ENCODE measurements around the gene IL12RB2. TPM values are rescaled to one million over a fixed set of nuclear protein-coding genes. Genes with fewer than 3 reads are reported as not detected.

IL12RB2 gene
- total and polyA plus RNA-seq, 8 donors, result 0.48 to 1.2 (median 0.69) TPM

- peak; percentile 98 for ATAC-seq
- Histone ChIP-seq H3K27ac (peak within 1 kb of the TSS; percentile 86 to 91), H3K4me1 (peaks cover 11 to 40% of the 10 kb centered on the region in 2 donors), H3K36me3 (peaks cover 0 to 8% of the 10 kb centered on the region in 2 donors), H3K4me3 (peak within 1 kb of the TSS; percentile 89 to 93), H3K9me3 (no peaks in the 10 kb centered on the region), H3K27me3 (no peaks in the 10 kb centered on the region)
- intact Hi-C loops (cut with DNase I), result no loop called here
- DNase-seq, result peak; percentile 96 to 98 (median 98)
- TF ChIP-seq CTCF (IDR thresholded peaks at IDR 0.05), result no peak
Observed at GRCh38 chr1:67430358-67431155, 122.9 kb downstream of the IL12RB2 start, which contains the start of gene SERBP1. Gene SERBP1 (minus strand): TSS chr1:67430402. CDS start chr1:67430300, 102 bp downstream.

- Histone ChIP-seq H3K4me3 (peak overlapping the region; percentile 89 to 93), H3K27ac (peak overlapping the region; percentile 86 to 91), H3K4me1 (peaks cover 11 to 34% of the 10 kb centered on the region in 2 donors), H3K9me3 (no peaks in the 10 kb centered on the region), H3K27me3 (no peaks in the 10 kb centered on the region), H3K36me3 (peaks cover 0 to 1% of the 10 kb centered on the region in 2 donors)
- ATAC-seq, result no peak
- no peak for DNase-seq
- TF ChIP-seq CTCF (IDR thresholded peaks at IDR 0.05), result no peak
- intact Hi-C loops (cut with DNase I), result no loop called here
Observed at GRCh38 chr1:67431156-67431765, 123.6 kb downstream of the IL12RB2 start.

- DNase-seq (no peak), ATAC-seq (no peak)
- Histone ChIP-seq H3K36me3 (no peaks in the 10 kb centered on the region), H3K27ac (no peak overlapping the region), H3K9me3 (no peaks in the 10 kb centered on the region), H3K4me3 (peak overlapping the region in 1 of 2 donors; percentile 89), H3K27me3 (no peaks in the 10 kb centered on the region), H3K4me1 (peaks cover 6 to 26% of the 10 kb centered on the region in 2 donors)
- intact Hi-C loops (cut with DNase I), result no loop called here
- TF ChIP-seq CTCF (IDR thresholded peaks at IDR 0.05), result no peak
Observed at GRCh38 chr1:67431869-67432578, 124.4 kb downstream of the IL12RB2 start.

GRCh38 chr1:67432745-67433144, 125.1 kb downstream of the IL12RB2 start:
- TF ChIP-seq CTCF (IDR thresholded peaks at IDR 0.05), result no peak
- no peaks in the 10 kb centered on the region for H3K36me3 ChIP-seq
- no peaks in the 10 kb centered on the region for H3K27me3 ChIP-seq
- intact Hi-C loops (cut with DNase I), result no loop called here
- H3K9me3 ChIP-seq, result no peaks in the 10 kb centered on the region
- H3K4me3 ChIP-seq, result no peak overlapping the region
- ATAC-seq (no peak), DNase-seq (no peak)
- H3K4me1 ChIP-seq, result peaks cover 0 to 19% of the 10 kb centered on the region in 2 donors
- H3K27ac ChIP-seq, result no peak overlapping the region

GRCh38 chr1:67433837-67434236, 126.2 kb downstream of the IL12RB2 start:
- no peak for DNase-seq
- Histone ChIP-seq H3K4me3 (no peak overlapping the region), H3K4me1 (peaks cover 0 to 11% of the 10 kb centered on the region in 2 donors), H3K27ac (no peak overlapping the region), H3K36me3 (no peaks in the 10 kb centered on the region), H3K9me3 (no peaks in the 10 kb centered on the region), H3K27me3 (no peaks in the 10 kb centered on the region)
- ATAC-seq, result no peak
- intact Hi-C loops (cut with DNase I), result no loop called here
- TF ChIP-seq CTCF (IDR thresholded peaks at IDR 0.05), result no peak
